Stimulated activated CD4-positive, alpha-beta T cell treated with anti-CD3 and anti-CD28 coated beads, Interleukin-4, amount 100 ng/mL, for 1 hour (primary cell): ENCODE measurements around the gene SYNDIG1.

Experiments used
- DNase-seq: peaks from one replicate; pipeline ENCODE4 v3.0.0-alpha.2; 2020

SYNDIG1 gene

DNA sequence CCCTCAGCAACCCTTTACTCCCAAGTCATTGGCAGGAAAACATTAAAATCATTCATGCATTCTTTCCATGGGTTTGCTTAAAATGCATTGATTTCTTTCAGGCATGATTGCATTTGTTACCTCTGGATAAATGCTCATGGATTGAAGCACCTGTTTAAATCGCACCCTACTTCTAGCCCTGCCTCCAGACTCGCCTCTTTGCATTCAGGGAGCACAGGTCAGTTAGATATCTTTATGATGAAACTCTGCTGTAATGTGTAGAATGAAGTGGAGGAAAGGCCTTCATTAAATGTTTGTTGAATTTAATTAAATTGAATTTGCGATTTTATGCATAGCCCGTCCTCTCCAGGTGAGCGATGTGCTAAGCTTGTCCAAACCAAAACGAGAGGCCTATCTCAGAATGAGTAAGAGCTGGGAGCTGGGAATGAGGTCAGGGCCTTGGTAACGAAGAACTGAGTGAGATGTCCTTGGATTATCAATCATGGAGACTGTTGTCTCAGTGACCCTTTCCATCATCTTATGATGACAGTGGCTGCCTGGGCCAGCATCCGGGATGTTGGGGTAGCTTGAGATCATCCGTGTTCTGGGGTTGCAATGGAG lies 210.1 kb downstream of the SYNDIG1 start:
- DNase-seq = no peak

DNA sequence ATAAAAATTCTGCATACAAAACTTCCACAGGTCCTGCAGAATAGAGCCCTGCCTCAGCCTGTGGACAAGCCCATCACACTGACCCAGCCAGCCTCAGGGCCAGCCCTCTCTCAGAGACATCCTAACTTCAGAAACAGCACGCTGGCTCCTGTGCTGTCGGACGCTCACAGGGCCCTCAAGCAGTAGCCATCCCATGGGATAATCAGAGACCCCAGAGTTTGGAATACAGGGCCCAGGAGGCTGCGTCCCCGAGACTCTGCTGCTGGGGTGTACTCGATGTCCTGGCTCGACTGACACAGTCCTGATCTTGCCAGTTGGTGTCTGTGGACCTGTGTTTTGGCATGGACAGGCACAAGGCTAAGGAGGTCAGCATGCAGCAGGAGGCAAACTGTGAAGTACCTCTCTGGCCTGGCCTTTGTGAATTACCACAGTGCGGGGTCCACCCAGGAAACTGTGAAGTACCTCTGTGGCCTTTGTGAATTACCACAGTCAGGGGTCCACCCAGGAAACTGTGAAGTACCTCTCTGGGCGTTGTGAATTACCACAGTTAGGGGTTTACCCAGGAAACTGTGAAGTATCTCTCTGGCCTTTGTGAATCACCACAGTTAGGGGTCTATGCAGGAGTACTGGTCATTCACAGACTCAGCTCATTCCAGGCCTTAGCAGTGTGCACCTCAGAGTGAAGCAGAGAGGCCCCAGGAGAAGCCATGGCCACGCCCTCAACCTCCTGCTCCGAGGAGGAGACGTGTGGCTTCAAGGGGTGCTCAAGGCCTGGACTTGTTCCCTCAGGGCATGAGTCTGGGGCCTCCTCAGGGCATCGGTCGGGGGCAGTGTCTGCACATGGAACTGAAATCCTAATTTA lies 212.4 kb downstream of the SYNDIG1 start:
- no peak for DNase-seq

DNA sequence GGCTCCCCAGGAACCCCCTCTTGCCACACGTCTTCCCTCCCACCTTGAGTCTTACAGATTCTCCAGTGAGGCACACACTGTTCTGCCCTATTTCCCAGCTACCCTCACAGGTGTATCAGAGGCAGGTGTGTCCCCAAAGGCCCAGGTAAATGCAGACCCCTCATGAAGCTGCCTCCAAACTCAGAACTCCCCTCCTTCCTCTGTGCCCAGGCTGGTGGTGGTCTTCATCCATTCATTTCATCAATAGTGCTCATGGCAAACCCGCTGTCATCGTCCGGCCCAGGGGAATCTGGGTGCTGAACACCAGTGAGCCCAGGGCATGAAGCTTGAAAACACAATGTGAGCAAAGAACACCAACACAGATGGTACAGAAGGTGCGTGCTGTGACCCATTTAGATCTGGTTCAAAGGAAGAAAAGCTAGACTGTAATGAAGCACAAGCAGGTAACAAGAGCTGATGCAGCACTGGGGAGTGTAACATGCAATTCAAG lies 213.1 kb downstream of the SYNDIG1 start:
- no peak for DNase-seq

DNA sequence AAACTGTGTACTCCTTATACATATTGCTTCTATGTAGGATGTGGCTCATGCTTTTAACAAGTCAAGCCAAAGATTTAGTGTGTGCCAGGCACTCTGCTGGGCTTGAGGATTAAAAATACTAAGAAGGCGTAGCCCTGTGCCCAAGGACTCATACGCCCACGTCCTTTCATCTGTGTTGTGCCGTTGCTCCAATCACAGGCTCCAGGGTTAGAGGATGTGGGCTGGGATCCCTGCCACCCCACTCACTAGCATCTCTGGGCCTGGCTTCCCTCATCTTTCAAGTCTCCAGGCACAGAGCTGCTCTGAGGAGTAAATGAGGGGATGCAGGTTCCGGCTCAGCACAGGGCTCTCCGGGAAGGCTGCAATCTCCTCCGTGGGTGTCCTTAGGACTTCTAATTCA lies 214.2 kb downstream of the SYNDIG1 start:
- DNase-seq = no peak

DNA sequence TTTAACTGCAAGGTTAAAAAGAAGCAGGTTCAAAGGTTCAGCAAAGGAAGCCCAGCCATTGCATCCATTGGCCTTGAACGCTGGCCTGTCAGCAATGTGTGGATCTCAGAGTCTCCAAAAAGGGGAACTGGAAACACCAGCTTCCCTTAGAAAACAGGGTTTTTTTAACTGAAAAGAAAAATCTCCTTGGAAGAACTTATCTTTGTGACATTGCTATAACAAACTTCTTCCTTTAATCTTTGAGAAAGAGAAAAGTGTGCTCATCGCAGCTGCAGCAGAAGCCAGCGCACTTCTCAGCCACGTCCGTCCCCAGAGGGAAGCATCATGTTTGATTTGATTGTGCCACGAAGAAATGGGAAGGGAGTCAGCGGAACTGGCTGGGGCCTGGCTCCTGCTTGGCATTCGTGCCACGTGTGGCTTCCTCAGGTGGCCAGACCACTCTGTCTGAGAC lies 215.0 kb downstream of the SYNDIG1 start:
- DNase-seq = no peak

DNA sequence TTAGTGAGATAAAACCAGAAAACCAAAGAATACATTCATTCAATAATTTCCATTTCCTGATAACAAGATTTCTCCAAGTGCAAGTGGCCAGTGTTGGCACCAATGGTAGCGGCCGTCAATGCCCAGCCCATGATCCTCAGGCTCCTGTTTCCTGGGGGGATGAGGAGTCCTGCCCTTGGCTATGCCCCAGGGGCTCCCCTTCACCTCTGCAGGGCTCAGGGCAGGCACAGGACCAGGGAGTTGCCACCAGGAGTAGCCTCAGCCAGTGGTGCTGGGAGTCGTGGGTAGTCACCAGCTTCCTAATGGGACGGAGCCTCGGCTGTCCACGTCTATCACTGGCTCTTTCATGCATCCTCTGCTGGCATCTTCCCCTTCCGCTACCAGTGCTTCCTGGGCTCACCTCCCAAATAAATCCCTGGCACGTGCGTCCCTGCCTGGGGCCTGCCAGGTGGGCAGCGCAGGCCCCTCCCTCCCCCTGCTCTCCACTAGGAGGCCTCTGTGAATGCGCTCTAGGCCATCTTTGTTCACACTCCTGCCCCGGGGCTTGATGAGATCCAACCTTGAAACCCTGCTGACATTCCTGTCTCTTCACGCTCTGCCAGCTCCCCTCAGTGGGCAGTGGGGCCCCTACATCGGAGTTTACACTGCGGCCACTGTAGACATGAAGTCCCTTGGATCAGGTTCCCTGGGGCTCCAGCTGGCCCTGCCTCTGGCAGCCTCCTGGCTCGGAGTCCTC lies 215.7 kb downstream of the SYNDIG1 start:
- DNase-seq = no peak

DNA sequence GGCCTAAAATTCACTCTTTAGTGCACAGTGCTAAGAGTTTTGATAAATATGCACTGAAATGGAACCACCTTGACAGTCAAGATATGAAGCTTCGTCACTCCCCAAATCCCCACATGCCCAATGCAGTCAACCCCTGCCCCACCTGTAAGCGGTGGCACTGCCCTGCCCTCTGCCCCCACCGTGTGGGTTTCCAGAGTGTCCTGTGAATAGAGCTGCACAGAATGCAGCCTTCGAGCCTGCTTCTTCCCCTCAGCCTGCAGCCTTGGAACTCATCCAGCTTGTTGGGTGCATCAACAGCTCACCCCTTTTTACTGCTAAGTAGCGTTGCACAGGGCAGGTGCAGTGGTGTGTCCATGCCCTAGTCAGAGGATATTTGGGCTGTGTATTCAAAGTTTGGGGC lies 216.3 kb downstream of the SYNDIG1 start:
- no peak for DNase-seq

DNA sequence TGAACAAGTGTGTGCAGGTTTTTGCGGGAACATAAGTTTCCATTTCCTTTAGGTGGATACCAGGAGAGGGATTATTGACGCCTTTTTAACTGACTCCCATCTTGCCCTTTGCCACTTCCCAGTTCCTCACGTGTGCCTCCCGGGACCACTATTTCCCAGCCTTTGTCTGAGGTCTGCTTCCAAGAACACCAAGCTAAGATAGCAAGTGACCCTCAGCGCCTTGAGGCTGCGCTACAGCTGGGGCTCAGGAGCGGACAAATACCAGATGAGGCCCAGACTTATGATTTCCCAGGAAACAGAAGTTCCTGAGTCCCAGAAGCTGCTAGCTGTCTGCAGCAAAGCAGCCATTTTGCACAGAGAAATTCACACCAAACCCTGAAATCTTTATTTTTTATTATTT lies 216.7 kb downstream of the SYNDIG1 start:
- DNase-seq = no peak

DNA sequence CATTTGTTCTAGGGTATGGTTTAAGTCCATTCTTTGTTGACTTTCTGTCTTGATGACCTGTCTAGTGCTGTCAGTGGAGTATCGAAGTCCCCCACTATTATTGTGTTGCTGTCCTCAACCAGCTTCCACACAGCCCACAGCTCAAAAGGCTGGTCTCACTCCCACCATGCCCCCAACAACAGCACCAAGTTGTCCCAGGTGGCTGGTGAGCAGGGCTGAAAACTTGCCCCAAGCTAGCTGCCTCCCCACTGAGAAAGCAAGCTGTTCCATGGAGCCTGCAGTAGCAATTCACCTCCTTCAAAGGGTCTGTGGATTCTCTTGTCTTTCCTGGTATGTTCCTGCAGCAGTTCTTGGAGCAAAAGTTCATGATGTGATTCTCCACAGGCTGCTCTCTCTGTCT lies 221.0 kb downstream of the SYNDIG1 start:
- no peak for DNase-seq

DNA sequence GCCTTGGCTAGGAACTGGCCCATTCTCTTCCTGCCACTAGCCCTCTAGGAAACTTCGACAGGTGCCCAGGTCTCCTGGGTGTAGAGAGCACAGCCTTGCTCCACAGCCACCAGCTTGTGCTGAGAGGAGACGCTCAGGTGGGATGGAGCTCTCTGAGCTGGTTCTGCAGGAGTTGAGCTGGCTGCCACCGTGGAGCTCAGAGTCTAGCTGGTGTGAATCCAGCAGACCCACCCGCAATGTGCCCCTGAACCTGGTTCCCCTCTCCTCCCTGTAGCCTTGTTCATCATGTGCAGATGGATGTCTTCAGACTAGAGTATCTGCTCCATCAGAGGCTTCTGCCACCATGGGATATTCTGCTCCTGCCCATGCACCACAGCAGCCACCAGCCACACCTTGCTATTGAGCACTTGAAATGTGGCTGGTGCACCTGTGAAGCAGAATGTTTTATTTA lies 222.5 kb downstream of the SYNDIG1 start:
- no peak for DNase-seq

DNA sequence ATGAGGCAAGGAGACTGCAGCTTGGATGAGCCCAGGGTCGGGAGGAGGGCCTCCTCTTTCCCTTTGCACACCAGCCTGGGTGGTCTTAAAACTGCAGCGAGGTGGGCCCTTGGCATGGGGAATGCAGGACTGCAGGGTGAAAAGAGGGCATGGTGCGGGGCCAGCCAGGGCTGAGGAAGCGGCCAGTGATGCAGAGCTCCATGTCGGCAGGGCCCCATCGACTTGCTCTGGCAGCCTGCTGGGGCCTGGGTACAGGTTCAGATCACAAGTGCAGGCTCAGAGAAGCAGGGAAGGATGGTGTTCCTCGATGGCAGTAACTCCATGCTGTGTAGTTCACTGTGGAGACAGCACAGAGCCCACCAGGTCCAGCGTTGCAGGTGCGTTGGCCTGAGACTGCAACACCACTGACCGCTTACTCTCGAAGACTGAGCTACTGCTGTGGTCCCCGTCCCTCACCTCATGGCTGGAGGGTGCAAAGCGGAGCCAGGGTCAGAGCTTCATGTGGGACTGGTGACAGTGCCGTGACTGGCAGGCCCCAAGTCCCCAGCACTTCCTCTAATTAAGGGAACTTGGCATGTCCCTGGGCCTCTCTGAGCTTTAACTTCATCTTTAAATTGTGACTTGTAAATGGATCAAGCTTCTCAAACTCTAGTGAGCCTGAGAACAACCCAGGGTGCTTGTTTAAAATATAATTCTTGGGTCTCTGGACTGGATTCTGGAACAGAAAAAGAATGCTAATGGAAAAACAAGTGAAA lies 223.2 kb downstream of the SYNDIG1 start:
- DNase-seq = no peak

DNA sequence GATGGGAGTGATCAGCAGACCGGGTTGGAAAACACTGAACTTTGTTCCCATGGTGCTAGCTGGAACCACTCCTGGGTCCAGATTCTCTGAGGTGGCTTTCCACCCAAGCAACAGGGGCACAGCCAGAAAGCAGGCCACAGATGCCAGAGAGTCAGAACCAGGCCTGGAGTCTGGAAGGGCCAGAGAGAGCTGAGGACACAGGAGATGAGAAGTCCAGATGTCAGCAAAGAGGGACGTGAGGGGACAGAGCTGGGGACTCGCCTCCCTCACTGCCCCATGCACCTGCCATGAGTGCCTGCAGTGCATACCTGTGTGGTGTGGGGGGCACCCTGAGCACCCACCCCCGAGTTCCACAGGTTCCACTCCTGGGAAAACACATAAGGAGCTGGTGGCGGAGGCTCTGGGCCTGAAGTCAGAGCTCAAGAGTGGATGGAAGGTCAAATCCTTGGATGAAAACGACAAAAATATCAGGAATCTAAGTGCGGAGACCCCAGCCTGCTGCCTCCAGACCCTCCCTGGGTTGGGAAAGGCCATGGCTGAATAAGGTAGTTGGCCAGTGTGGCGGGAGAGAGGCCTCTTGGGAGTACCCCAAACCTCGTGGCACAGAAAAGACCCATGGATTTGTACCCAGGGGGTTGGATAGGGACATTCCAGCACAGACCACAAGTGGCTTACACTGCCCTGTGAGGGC lies 224.2 kb downstream of the SYNDIG1 start:
- DNase-seq = no peak

DNA sequence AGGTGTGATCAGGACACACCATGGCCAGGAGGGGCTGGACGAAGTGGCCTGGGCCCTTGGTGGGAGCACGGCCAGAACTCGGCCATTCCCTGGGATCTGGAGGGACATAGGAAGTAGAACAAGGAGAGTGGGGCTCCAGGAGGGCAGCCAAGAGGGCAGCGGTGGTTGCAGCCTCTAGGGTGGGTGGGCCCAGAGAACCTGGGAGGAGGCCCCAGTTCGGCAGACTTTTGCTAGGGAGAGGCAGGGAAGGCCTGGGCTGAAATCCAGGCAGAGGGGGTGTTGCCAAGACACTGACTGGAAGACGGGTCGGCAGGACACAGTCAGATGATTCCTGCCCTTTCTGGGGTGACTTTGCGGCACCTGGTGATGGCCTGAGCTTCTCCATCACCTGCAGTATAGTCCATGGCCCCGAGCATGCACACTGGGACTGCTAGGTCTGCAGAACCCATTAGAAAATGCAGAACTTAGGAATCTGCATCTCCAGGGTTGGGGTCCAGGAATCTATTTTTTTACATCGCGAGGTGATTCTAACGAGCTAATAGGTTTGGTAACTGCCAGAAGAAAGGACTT lies 224.8 kb downstream of the SYNDIG1 start:
- DNase-seq = no peak

DNA sequence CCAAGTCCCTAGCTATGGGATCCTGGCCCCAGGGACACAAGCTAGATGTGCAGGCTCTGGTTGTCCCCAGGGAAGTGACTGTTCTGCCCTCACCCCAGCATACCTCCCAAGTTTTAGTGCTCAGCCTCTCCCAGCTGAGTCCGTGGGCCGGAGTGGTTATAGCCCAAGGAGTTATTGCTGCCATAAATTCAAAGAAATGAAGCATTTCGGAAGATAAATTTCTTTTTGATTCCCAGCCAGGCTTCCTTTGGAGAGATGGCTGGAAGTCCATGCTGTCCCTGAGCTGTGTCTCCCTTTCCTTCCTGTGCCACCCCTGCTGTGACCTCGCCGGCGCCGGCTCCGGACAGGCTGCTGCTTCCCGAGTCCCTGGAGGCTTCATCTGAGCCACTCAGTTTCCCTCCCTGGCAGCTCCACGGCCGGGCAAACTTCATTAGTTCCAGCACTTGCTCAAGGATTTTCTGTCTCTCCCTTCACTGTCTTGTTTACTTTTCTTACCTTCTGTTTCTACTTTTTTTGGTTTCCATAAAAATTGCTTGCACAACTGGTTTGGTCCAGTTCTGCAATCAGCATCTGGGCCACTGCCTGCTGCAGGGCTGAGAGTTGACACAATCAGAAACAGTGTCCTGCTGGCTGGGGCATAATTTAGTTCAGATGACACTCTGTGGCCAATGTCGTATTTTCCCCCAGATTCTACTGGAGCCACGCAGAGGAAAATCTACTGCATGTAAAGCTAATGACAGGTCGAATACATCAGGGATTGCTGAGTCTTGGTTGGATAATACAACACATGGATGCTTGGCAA lies 225.5 kb downstream of the SYNDIG1 start:
- DNase-seq = no peak

DNA sequence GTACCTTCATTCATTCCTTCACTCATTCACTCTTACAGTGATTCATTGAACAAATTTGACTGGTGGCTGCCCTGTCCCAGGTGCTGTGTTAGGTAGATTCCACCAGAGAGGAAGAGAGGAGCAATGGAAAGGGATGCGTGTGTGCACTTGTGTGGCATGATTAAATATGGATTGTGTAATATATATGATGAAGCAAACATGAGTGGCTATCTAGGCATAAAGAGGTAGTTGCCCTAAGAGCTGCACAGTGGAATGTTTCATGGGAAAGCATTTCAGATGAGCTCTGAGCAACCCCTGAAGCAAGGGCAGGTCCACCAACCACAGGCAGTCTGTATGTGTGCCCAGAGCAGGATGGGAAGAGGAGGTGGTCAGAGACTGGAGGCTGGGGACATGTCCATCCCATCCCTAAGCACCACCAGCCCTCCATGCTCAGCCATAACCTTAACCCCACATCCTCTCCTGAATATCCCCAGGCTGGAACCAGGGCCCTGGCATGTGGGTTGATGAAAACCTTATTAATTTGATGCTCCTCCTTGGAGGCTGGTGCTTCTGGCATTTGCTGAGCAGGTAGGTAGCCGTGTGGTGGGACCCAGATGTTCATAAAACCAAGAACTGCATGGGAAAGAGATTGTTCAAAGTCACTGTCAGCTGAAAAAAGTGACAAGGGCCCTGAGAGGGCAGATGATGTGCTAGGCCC lies 226.2 kb downstream of the SYNDIG1 start:
- DNase-seq = no peak

DNA sequence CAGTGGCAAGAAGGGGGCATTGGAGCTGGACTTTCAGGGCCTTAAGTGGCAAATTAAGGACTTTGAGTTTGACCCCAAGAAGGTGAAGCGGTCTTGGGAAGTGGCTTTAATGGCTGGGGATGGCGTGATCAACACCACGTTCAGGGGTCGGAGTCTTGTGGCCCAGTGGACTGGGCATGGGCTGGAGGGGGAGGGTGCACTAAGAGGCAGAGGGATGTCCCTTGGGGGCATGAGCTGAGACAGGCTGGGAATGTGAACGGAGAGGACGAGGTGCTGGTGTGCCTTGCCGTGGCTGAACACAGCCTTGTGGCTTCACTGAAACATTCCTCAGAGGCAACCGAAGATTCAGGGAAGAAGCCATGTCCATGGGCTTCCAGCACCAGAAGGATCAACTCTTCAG lies 227.0 kb downstream of the SYNDIG1 start:
- no peak for DNase-seq

DNA sequence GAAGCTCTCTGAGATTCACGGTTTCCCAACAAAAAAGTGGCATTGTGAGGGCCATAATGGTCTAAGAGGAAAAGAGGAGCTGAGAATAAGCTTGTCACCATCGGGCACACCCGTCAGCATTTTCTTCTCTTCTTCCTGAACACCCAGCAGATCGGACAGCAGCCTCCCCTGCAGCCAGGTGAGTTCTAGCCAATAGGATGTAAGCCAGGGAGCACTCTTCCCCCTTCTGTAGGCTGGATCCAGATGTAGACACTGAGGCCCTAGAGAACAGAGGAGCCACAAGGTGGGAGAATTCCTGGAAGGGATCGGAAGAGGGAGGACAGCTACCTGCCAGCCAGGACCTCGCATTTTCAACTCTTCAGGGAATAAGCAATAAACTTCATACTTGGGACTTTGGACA lies 228.0 kb downstream of the SYNDIG1 start:
- DNase-seq = no peak

DNA sequence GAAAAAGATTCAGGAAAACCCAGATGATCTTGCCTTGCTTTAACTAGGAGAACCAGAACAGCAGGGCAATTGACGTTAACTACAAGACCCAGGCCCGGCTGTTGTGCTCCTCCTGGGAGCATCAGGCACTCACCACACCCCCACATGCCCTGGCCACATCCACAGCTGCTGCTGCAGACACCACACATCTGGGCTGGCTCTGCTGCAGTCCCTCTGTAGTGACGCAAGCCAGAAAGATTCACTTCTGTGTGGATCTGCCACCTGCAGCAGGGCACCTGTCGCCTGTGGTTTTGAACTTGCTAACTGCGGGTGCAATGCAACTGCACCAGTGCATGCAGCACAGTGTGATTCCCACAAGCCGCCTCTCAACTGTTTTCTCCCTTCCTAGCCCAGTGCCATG lies 228.8 kb downstream of the SYNDIG1 start:
- DNase-seq = no peak

DNA sequence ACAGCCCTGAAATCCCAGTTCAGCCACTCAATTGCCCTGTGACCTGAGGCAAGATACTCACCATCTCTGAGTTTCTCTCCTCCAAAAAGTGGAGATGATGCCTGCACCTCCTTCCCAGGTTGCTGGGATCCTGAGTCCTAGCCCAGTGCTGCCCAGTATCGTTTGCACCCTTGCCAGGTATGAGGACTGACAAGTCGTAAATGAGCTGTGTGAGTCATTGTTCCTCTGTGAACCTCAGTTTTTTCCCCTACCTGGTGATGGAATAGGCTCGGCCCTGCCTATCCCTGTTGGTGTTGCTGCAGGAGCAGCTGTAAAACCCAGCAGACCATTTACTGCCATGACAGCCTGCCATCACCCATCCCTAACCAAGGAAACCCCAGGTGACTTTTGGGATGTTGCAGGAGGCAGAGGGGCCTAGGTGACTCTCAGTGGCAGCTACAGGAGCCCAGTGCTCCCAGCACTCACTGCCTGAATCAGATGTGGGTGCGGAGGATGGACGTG lies 229.3 kb downstream of the SYNDIG1 start:
- no peak for DNase-seq
